ENCODE results near the gene CHRNA1.

- no peak for TF ChIP-seq GATA2 (IDR thresholded peaks at IDR 0.05; ENCODE audit: low read depth, low read length)
- TF ChIP-seq GATA3 (IDR thresholded peaks at IDR 0.05; ENCODE audit: low read depth, low read length), result no peak
Observed at GRCh38 chr2:174749793-174750192, 14.5 kb downstream of the CHRNA1 start.

Measured in SH-SY5Y (cell line).